Mesendoderm (in vitro differentiated cells): Measurements from ENCODE around the gene CHMP6.

Experiments
- DNase-seq: peaks from one replicate; pipeline ENCODE4 v3.0.0; 2013
- H2AK5ac ChIP-seq: 2 replicates; pipeline ENCODE4 v1.6.1; 2013; ENCODE audit warnings: low read length, inconsistent platforms
- H2BK120ac ChIP-seq: 2 replicates; pipeline ENCODE4 v1.6.1; 2013; ENCODE audit warnings: low read depth, mild to moderate bottlenecking, low read length, moderate library complexity, mixed read lengths
- H2BK15ac ChIP-seq: replicated peaks from 2 replicates; pipeline ENCODE4 v1.6.1; 2013; ENCODE audit warnings: low read depth, mild to moderate bottlenecking, moderate library complexity
- H2BK5ac ChIP-seq: 2 replicates; pipeline ENCODE4 v1.6.1; 2013; ENCODE audit warnings: low read length, inconsistent platforms
- H3K18ac ChIP-seq: 2 replicates; pipeline ENCODE4 v1.6.1; 2013; ENCODE audit warnings: mild to moderate bottlenecking, low read length, mixed read lengths
- H3K23ac ChIP-seq: one replicate; pipeline ENCODE4 v1.6.1; 2013; ENCODE audit warnings: low read length
- H3K27ac ChIP-seq: 2 replicates; pipeline ENCODE4 v1.5.1; 2013; ENCODE audit warnings: low read depth, mild to moderate bottlenecking, inconsistent platforms, low read length, moderate library complexity
- H3K27me3 ChIP-seq: 2 replicates; pipeline ENCODE4 v1.6.1; 2013; ENCODE audit warnings: low read length, control low read depth, mild to moderate bottlenecking, inconsistent platforms; ENCODE audit not compliant: insufficient read depth, poor library complexity
- H3K36me3 ChIP-seq: 2 replicates; pipeline ENCODE4 v1.6.1; 2013; ENCODE audit warnings: low read length, inconsistent platforms; ENCODE audit not compliant: control insufficient read depth, insufficient read depth
- H3K4ac ChIP-seq: one replicate; pipeline ENCODE4 v1.6.1; 2013; ENCODE audit warnings: low read depth, mild to moderate bottlenecking, low read length, moderate library complexity
- H3K4me1 ChIP-seq: 2 replicates; pipeline ENCODE4 v1.6.1; 2013; ENCODE audit warnings: low read depth, low read length, inconsistent platforms; ENCODE audit not compliant: control insufficient read depth
- H3K4me2 ChIP-seq: 2 replicates; pipeline ENCODE4 v1.6.1; 2013; ENCODE audit warnings: low read length
- H3K4me3 ChIP-seq: 2 replicates; pipeline ENCODE4 v1.5.1; 2013; ENCODE audit warnings: mild to moderate bottlenecking, low read length
- H3K56ac ChIP-seq: one replicate; pipeline ENCODE4 v1.6.1; 2013; ENCODE audit warnings: low read length
- H3K79me1 ChIP-seq: 2 replicates; pipeline ENCODE4 v1.6.1; 2013; ENCODE audit warnings: low read length, inconsistent platforms
- H3K79me2 ChIP-seq: 2 replicates; pipeline ENCODE4 v1.6.1; 2013; ENCODE audit warnings: mild to moderate bottlenecking, low read length; ENCODE audit not compliant: control insufficient read depth, insufficient read depth
- H3K9ac ChIP-seq: 2 replicates; pipeline ENCODE4 v1.6.1; 2013; ENCODE audit warnings: low read length, inconsistent platforms
- H4K5ac ChIP-seq: one replicate; pipeline ENCODE4 v1.6.1; 2013; ENCODE audit warnings: low read length
- H4K8ac ChIP-seq: one replicate; pipeline ENCODE4 v1.6.1; 2013; ENCODE audit warnings: low read depth, mild to moderate bottlenecking, control low read depth, low read length, moderate library complexity
- WGBS: extraction: QIAGEN DNeasy Blood & Tissue Kit; methylation state at CpG from one replicate; pipeline ENCODE4 v1.1.7; 2013; ENCODE audit warnings: low lambda C conversion rate, missing lambda C conversion rate; ENCODE audit not compliant: insufficient coverage; ENCODE audit errors: extremely low coverage; 5-methylcytosine and 5-hydroxymethylcytosine counted together

CHMP6 gene

DNA sequence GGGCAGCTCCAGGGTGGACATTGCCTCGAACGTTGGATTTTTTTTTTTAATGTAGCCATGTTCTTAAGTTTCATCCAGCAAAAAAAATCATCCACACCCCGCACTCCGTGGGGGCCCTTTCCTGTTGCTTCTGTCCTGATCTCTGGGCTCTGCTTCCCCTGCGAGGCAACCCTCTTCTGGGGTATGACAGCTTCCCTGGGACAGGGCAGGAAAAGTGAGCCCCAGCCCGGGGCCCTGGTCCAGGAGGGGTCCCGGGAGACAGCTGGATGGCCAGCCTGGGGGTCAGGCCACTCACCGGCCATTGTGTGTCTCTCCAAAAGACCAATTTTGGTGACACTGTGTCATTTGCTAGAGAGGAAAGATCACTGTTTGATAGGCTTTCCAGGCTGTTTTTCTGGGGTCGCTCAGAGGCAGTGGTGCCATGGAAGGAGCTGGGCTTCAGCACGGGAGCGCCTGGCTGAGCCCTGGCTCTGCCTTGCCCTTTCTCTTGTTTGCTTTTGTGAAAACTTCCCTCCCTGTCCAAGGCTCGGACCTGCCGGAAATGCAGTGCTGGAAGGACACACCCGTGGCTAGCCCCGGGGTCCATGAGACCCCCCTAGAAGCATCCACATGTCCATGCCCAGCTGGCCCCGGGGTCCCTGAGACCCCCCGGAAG is 41.0 kb upstream of the CHMP6 start:
- Histone ChIP-seq H2AK5ac (no peak overlapping the region), H3K36me3 (no peaks in the 10 kb centered on the region)

DNA sequence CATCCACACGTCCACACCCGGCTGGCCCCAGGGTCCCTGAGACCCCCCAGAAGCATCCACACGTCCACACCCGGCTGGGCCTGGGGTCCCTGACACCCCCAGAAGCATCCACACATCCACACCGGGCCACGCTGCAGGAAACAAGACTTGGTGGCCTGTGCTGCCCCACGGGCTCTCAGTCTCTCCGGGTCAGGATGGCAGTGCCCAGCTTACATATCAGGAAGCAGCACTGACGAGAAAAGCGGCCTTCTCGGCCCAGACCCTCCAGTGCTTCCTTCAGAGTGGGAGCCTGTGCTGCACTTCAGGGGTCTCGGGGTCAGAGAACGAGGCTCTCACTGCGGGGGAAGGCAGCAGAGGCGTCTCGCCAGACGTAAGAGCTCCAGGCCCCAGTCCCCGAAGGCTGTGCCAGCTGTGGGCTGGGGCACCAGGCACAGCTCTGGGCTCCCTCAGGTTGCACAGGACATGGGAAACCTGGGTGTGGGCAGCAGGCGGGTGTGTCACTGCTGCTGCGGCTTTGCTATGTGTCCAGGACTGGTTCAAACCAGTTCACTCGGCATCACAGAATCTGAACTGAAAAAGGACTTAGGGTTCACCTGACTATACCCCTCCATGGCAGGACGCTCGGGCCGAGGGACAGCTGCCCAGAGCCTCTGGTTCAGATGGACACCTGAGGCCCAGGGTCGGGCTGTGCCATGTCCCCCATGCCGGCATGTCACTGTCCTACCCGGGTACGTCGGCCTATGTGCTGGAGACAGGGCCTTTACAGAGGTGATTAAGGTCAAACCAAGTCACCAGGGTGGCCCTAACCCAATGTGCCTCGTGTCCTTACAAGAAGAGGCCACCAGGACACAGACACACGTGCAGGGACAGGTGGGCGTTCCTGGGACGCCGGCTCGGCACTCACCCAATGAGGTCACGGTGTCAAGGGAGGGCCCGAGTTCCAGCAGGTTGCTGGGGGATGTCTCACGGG is 40.2 kb upstream of the CHMP6 start:
- Histone ChIP-seq H2BK120ac (no peak overlapping the region), H3K27me3 (no peaks in the 10 kb centered on the region), H3K4me1 (no peaks in the 10 kb centered on the region), H3K9ac (no peak overlapping the region), H2BK15ac (no peak overlapping the region), H2BK5ac (no peak overlapping the region), H4K5ac (no peak overlapping the region), H3K4me3 (no peak overlapping the region), H2AK5ac (no peak overlapping the region), H3K79me1 (no peaks in the 10 kb centered on the region), H4K8ac (no peak overlapping the region), H3K79me2 (no peaks in the 10 kb centered on the region), H3K4ac (no peak overlapping the region), H3K56ac (no peak overlapping the region), H3K27ac (no peak overlapping the region), H3K23ac (no peak overlapping the region), H3K4me2 (no peak overlapping the region), H3K36me3 (no peaks in the 10 kb centered on the region), H3K18ac (no peak overlapping the region)
- no peak for DNase-seq
- whole genome bisulfite sequencing, result no CpG with 5 or more reads among the region's 38 CpGs

More for the DNA sequence above, 41.0 kb upstream of the CHMP6 start:
- no peaks in the 10 kb centered on the region for H3K79me1 ChIP-seq
- no peak overlapping the region for H3K4me3 ChIP-seq
- DNase-seq, result no peak
- no peak overlapping the region for H3K4me2 ChIP-seq
- no peaks in the 10 kb centered on the region for H3K79me2 ChIP-seq
- H3K4me1 ChIP-seq, result no peaks in the 10 kb centered on the region
- H2BK15ac ChIP-seq, result no peak overlapping the region
- H2BK5ac ChIP-seq, result no peak overlapping the region
- no peak overlapping the region for H4K8ac ChIP-seq
- H3K18ac ChIP-seq, result no peak overlapping the region
- H3K23ac ChIP-seq, result no peak overlapping the region
- H3K56ac ChIP-seq, result no peak overlapping the region
- no peaks in the 10 kb centered on the region for H3K27me3 ChIP-seq
- no peak overlapping the region for H3K9ac ChIP-seq
- H4K5ac ChIP-seq, result no peak overlapping the region
- no CpG with 5 or more reads among the region's 17 CpGs for WGBS
- H3K27ac ChIP-seq, result no peak overlapping the region
- no peak overlapping the region for H3K4ac ChIP-seq
- H2BK120ac ChIP-seq, result no peak overlapping the region

DNA sequence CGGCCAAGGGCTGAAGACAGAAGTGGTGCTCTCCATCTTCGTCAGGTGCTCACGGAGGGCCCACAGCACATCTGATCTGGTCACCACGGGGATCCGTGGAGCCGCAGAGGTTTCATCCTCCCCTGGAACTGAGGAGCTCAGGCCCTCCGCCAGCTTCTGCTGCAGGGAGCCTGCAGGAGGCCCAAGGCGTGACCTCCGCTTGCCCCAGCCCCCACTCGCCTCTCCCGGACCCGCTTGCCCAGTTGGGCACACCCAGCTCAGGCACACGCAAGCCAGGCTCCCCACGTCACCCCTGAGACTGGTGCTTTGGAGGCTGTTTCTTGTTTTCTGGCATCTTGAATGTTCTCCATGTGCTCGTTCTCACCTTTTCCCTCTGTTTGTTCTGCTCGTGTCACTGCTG is 39.4 kb upstream of the CHMP6 start:
- Histone ChIP-seq H2BK120ac (no peak overlapping the region), H3K4me3 (no peak overlapping the region), H2BK5ac (no peak overlapping the region), H3K27me3 (no peaks in the 10 kb centered on the region), H4K8ac (no peak overlapping the region), H3K56ac (no peak overlapping the region), H2BK15ac (no peak overlapping the region), H3K4me1 (no peaks in the 10 kb centered on the region), H3K23ac (no peak overlapping the region), H3K9ac (no peak overlapping the region), H3K36me3 (no peaks in the 10 kb centered on the region), H3K4ac (no peak overlapping the region), H3K27ac (no peak overlapping the region), H2AK5ac (no peak overlapping the region), H3K79me1 (no peaks in the 10 kb centered on the region), H3K4me2 (no peak overlapping the region), H3K79me2 (no peaks in the 10 kb centered on the region), H4K5ac (no peak overlapping the region), H3K18ac (no peak overlapping the region)
- no peak for DNase-seq
- WGBS, result no CpG with 5 or more reads among the region's 16 CpGs

DNA sequence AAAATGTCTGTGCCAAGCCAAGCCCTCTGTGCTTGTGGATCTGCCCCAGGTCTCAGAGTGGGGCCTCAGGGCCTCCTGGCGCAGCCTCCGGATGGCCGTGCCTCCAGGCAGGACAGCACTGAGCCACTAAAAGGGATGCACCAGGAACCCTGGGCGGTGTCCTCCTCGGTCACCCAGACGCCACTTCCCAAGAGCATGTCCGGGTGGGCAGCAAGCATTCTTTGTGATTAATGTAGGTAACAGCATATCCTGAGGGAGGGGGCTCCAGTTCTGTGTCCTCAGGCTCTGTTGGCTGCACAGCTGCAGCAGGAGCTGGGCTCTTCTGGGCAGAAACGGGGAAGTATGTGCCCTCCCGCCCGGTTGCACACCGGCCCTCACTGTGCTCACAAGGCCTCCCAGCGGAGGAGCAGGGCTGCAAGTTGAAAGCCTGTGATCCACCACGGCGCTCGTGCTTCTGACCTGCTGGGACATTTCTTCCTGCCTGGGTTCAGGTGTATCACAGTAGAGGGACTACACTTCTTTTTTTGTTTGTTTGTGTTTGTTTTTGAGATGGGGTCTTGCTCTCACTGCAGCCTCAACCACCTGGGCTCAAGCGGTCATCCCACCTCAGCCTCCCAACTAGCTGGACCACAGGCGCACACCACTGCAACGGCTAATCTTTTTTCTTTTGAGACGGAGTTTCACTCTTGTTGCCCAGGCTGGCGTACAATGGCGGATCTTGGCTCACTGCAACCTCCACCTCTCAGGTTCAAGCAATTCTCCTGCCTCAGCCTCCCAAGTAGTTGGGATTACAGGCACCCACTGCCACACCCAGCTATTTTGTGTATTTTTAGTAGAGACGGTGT is 37.9 kb upstream of the CHMP6 start:
- Histone ChIP-seq H3K9ac (no peak overlapping the region), H3K79me1 (no peaks in the 10 kb centered on the region), H2AK5ac (no peak overlapping the region), H2BK120ac (no peak overlapping the region), H4K8ac (no peak overlapping the region), H3K4me2 (no peak overlapping the region), H3K56ac (no peak overlapping the region), H3K36me3 (no peaks in the 10 kb centered on the region), H3K4ac (no peak overlapping the region), H3K18ac (no peak overlapping the region), H3K27ac (no peak overlapping the region), H2BK15ac (no peak overlapping the region), H3K79me2 (no peaks in the 10 kb centered on the region), H2BK5ac (no peak overlapping the region), H3K4me1 (no peaks in the 10 kb centered on the region), H3K23ac (no peak overlapping the region), H3K27me3 (no peaks in the 10 kb centered on the region), H3K4me3 (no peak overlapping the region), H4K5ac (no peak overlapping the region)
- WGBS, result no CpG with 5 or more reads among the region's 22 CpGs
- no peak for DNase-seq

DNA sequence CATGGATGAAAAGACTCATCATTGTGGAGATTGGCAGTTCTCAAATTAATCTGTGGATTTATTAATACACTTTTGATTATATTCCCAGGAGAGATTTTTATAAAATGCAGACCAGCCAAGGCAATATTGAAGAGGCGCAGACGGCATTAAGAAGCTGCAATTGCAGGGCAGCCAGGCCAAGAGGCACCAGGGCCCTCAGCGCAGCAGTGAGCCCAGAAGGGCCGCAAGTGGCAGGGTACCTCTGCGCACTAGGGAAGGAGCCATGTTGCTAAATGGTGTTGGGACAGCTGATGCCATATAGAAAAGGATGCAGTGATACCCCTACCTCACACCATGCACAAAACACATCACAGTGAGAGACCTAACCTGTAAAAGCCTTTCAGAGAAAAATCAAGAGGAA is 36.6 kb upstream of the CHMP6 start:
- no peak overlapping the region for H4K8ac ChIP-seq
- no peak overlapping the region for H3K56ac ChIP-seq
- H2BK5ac ChIP-seq, result no peak overlapping the region
- no peak overlapping the region for H3K23ac ChIP-seq
- no peak overlapping the region for H3K4ac ChIP-seq
- no peak overlapping the region for H4K5ac ChIP-seq
- no peaks in the 10 kb centered on the region for H3K36me3 ChIP-seq
- H3K79me1 ChIP-seq, result no peaks in the 10 kb centered on the region
- no peak overlapping the region for H2BK15ac ChIP-seq
- DNase-seq, result no peak
- no CpG with 5 or more reads among the region's 5 CpGs for WGBS
- H3K27ac ChIP-seq, result no peak overlapping the region
- no peaks in the 10 kb centered on the region for H3K79me2 ChIP-seq
- no peaks in the 10 kb centered on the region for H3K27me3 ChIP-seq
- no peak overlapping the region for H3K4me3 ChIP-seq
- no peak overlapping the region for H3K18ac ChIP-seq
- H3K9ac ChIP-seq, result no peak overlapping the region
- no peak overlapping the region for H2BK120ac ChIP-seq
- no peaks in the 10 kb centered on the region for H3K4me1 ChIP-seq
- H2AK5ac ChIP-seq, result no peak overlapping the region
- H3K4me2 ChIP-seq, result no peak overlapping the region
